CD4-positive, alpha-beta T cell (primary cell): Measurements from ENCODE around the gene CHI3L2. TPM values are rescaled to one million over a fixed set of nuclear protein-coding genes. Genes with fewer than 3 reads are reported as not detected.

Experiments
- ATAC-seq: fragments of 200-7000 bp; cut with Tn5 transposase; one replicate; pipeline ENCODE4 v1.10.0; 2022; ENCODE audit warnings: mild to moderate bottlenecking; ENCODE audit not compliant: poor library complexity
- CTCF ChIA-PET: fragments of 350-600 bp; sonication (Branson Sonifier 250); formaldehyde crosslinking; loops from one replicate; lab custom pipeline; 2021; ENCODE audit warnings: antibody characterized with exemption, inconsistent platforms; lab: Charles Lee
- POLR2A ChIA-PET: fragments of 350-600 bp; sonication (Branson Sonifier 250); formaldehyde crosslinking; loops from one replicate; lab custom pipeline; 2021; ENCODE audit warnings: antibody characterized with exemption, inconsistent platforms; lab: Charles Lee
- DNase-seq, 14 experiments: peaks; one replicate each; pipeline ENCODE4 v3.0.0-alpha.2; 2013 to 2020; ENCODE audit warnings: mixed read lengths in 2 of 14
- H3K27ac ChIP-seq, 2 donors: one replicate each; pipeline versions ENCODE4 v1.5.1 to v1.7.0; 2013; ENCODE audit warnings: low read length in 2 of 2, low read depth in 1 of 2, mild to moderate bottlenecking in 1 of 2
- H3K27me3 ChIP-seq, 2 experiments: 1 replicate in 1 of 2; 2 replicates in 1 of 2; pipeline versions ENCODE4 v1.6.1 to v1.7.0; 2013; ENCODE audit warnings: low read length in 2 of 2, control low read depth in 1 of 2, mild to moderate bottlenecking in 1 of 2, moderate library complexity in 1 of 2; ENCODE audit not compliant: insufficient read depth in 2 of 2, control insufficient read depth in 1 of 2
- H3K36me3 ChIP-seq: one replicate; pipeline ENCODE4 v1.6.1; 2013; ENCODE audit warnings: low read length, control low read depth; ENCODE audit not compliant: insufficient read depth
- H3K4me1 ChIP-seq: one replicate; pipeline ENCODE4 v1.6.1; 2013; ENCODE audit warnings: low read length, control low read depth; ENCODE audit not compliant: insufficient read depth
- H3K4me3 ChIP-seq: one replicate; pipeline ENCODE4 v1.5.1; 2013; ENCODE audit warnings: mild to moderate bottlenecking, low read length, moderate library complexity
- H3K9me3 ChIP-seq, 2 experiments: 1 replicate in 1 of 2; 2 replicates in 1 of 2; pipeline versions ENCODE4 v1.6.1 to v1.7.0; 2013; ENCODE audit warnings: low read length in 2 of 2, mild to moderate bottlenecking in 2 of 2, control low read depth in 1 of 2, moderate library complexity in 1 of 2; ENCODE audit not compliant: control insufficient read depth in 1 of 2, insufficient read depth in 1 of 2
- H3K27ac Mint-ChIP-seq: one replicate; pipeline ENCODE4 v1.8.0; 2020; ENCODE audit warnings: mixed read lengths
- H3K27me3 Mint-ChIP-seq: one replicate; pipeline ENCODE4 v1.8.0; 2021; ENCODE audit warnings: mixed read lengths
- H3K36me3 Mint-ChIP-seq: one replicate; pipeline ENCODE4 v1.8.0; 2021; ENCODE audit warnings: low read depth, mixed read lengths
- H3K4me1 Mint-ChIP-seq: one replicate; pipeline ENCODE4 v1.8.0; 2021; ENCODE audit warnings: low read depth, mixed read lengths
- H3K4me3 Mint-ChIP-seq: one replicate; pipeline ENCODE4 v1.8.0; 2020; ENCODE audit warnings: mild to moderate bottlenecking, mixed read lengths
- H3K9me3 Mint-ChIP-seq: one replicate; pipeline ENCODE4 v1.8.0; 2020; ENCODE audit warnings: mixed read lengths
- intact Hi-C, 2 experiments: fragments of 100-400 bp; cut with DNase I in 1 of 2; cut with micrococcal nuclease in 1 of 2; formaldehyde crosslinking; loops; one replicate each; pipeline versions ENCODE4 v1.15.1 to v1.9.0; 2023 to 2025; cut with DNase I, micrococcal nuclease
- total RNA-seq, 174 experiments: library from RNA in 2 of 174; stranded (reverse) in 2 of 174; gene quantifications; one replicate each; pipeline ENCODE4 v1.2.3 and lab custom pipeline; 2021 to 2026
- TF ChIP-seq, protein P1 (sequence below): fragments of 200-600 bp; IDR thresholded peaks from one replicate; pipeline ENCODE4 v1.8.0; 2022; ENCODE audit warnings: antibody characterized with exemption, mild to moderate bottlenecking

Gene CHI3L2
- total RNA-seq, 2 experiments from 2014 or later = 13.9 to 15.7 TPM

DNA sequence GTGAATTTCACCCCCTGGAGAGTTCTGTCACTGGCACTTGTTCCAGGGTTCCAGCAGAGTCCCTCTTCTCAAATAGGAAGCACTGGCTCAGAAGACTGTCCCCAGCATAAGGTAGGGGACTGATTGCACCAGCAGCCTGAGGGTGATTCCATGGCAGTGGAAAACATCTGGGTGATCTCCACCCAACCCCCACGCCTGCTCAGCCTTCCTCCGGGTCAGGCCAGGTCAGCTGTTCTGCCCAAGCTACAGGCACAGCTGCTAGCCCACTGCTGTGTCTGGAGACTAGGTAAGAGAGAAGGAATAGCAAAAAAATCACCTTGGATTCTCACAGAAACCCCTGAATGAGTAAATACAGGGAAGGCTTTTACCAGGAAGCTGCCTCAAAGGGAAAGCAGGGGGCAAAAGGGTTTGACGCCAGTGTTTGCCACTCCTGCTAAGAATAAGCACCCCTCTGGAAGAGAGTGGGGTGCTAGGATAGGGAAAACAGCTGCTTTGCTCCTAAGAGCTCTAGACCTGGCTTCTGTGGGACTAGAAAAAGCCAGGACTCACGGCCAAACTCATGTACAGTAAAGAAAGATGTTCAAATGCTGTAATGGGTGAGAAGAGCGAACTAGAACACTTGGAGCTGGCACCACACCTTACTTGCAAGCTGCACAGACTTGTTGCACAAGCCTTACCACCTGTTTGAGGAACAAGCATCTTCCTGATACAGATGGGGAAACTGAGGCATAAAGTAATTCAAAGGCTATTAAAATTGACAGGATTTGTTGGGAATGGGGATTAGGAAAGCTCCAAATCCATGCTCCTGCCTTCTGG, 26.0 kb upstream of the CHI3L2 start:
- no peaks in the 10 kb centered on the region for H3K27me3 ChIP-seq
- no peaks in the 10 kb centered on the region for H3K27me3 Mint-ChIP-seq
- POLR2A ChIA-PET = interaction anchor here (1.0 to 15.0 kb wide), 8 partner anchors 8 to 270 kb away, joined by 3 to 756 read pairs (median 7); partner anchors contain the start of genes CEPT1, CHI3L2 and DRAM2
- peaks cover 81% of the 10 kb centered on the region for H3K4me1 Mint-ChIP-seq
- H3K36me3 ChIP-seq = peaks cover 27% of the 10 kb centered on the region
- TF ChIP-seq, protein P1, sequence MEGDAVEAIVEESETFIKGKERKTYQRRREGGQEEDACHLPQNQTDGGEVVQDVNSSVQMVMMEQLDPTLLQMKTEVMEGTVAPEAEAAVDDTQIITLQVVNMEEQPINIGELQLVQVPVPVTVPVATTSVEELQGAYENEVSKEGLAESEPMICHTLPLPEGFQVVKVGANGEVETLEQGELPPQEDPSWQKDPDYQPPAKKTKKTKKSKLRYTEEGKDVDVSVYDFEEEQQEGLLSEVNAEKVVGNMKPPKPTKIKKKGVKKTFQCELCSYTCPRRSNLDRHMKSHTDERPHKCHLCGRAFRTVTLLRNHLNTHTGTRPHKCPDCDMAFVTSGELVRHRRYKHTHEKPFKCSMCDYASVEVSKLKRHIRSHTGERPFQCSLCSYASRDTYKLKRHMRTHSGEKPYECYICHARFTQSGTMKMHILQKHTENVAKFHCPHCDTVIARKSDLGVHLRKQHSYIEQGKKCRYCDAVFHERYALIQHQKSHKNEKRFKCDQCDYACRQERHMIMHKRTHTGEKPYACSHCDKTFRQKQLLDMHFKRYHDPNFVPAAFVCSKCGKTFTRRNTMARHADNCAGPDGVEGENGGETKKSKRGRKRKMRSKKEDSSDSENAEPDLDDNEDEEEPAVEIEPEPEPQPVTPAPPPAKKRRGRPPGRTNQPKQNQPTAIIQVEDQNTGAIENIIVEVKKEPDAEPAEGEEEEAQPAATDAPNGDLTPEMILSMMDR = no peak
- H3K4me1 ChIP-seq = peaks cover 72% of the 10 kb centered on the region
- H3K27ac ChIP-seq = peak overlapping the region; percentile 70 to 97
- H3K4me3 ChIP-seq = peak overlapping the region; percentile 79
- CTCF ChIA-PET = interaction anchor here (0.6 to 8.1 kb wide), 3 partner anchors 17 to 522 kb away, joined by 3 to 135 read pairs (median 3); no protein-coding TSS in a partner anchor
- ATAC-seq = no peak
- H3K9me3 ChIP-seq = no peaks in the 10 kb centered on the region
- H3K27ac Mint-ChIP-seq = peak overlapping the region; percentile 90
- intact Hi-C loops = loop anchor here in 1 of 2 experiments (2.0 to 10.0 kb wide), 3 partner anchors 21 to 577 kb away; no protein-coding TSS in a partner anchor
- H3K36me3 Mint-ChIP-seq = peaks cover 56% of the 10 kb centered on the region
- H3K9me3 Mint-ChIP-seq = no peaks in the 10 kb centered on the region
- peak in 1 of 14 experiments; percentile 32 for DNase-seq
- peak overlapping the region; percentile 99 for H3K4me3 Mint-ChIP-seq

DNA sequence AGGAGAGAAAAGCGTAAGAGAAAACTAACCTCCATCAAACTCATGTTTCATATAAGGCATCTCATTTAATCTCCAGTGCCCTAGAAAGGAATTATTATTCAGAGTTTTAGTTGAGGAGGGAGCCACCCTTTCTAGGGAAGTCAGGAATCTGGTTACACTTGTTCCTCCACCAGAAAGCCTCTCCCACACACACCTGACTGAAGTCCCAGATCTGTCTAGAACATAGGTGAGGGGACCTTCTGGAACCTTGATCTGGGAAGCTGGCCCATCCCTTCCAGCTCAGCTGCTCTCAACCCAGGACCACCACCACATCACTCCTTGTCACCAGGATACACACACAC, 25.2 kb upstream of the CHI3L2 start:
- peak overlapping the region; percentile 90 for H3K27ac Mint-ChIP-seq
- CTCF ChIA-PET = interaction anchor here (0.6 to 8.1 kb wide), 2 partner anchors 16 to 523 kb away, joined by 3 to 135 read pairs; no protein-coding TSS in a partner anchor
- no peaks in the 10 kb centered on the region for H3K9me3 Mint-ChIP-seq
- Histone ChIP-seq H3K27me3 (no peaks in the 10 kb centered on the region), H3K4me3 (peak overlapping the region; percentile 79), H3K27ac (peak overlapping the region; percentile 70 to 97), H3K36me3 (peaks cover 19% of the 10 kb centered on the region), H3K4me1 (peaks cover 64% of the 10 kb centered on the region), H3K9me3 (no peaks in the 10 kb centered on the region)
- TF ChIP-seq, protein P1 = no peak
- H3K4me3 Mint-ChIP-seq = peak overlapping the region; percentile 99
- POLR2A ChIA-PET = interaction anchor here (1.0 to 15.0 kb wide), 7 partner anchors 9 to 269 kb away, joined by 3 to 756 read pairs (median 10); partner anchors contain the start of genes CEPT1, CHI3L2 and DRAM2
- intact Hi-C loops = loop anchor here in 1 of 2 experiments (2.0 to 10.0 kb wide), 3 partner anchors 20 to 578 kb away; no protein-coding TSS in a partner anchor
- DNase-seq (no peak), ATAC-seq (no peak)
- H3K27me3 Mint-ChIP-seq = no peaks in the 10 kb centered on the region
- peaks cover 80% of the 10 kb centered on the region for H3K4me1 Mint-ChIP-seq
- H3K36me3 Mint-ChIP-seq = peaks cover 48% of the 10 kb centered on the region

DNA sequence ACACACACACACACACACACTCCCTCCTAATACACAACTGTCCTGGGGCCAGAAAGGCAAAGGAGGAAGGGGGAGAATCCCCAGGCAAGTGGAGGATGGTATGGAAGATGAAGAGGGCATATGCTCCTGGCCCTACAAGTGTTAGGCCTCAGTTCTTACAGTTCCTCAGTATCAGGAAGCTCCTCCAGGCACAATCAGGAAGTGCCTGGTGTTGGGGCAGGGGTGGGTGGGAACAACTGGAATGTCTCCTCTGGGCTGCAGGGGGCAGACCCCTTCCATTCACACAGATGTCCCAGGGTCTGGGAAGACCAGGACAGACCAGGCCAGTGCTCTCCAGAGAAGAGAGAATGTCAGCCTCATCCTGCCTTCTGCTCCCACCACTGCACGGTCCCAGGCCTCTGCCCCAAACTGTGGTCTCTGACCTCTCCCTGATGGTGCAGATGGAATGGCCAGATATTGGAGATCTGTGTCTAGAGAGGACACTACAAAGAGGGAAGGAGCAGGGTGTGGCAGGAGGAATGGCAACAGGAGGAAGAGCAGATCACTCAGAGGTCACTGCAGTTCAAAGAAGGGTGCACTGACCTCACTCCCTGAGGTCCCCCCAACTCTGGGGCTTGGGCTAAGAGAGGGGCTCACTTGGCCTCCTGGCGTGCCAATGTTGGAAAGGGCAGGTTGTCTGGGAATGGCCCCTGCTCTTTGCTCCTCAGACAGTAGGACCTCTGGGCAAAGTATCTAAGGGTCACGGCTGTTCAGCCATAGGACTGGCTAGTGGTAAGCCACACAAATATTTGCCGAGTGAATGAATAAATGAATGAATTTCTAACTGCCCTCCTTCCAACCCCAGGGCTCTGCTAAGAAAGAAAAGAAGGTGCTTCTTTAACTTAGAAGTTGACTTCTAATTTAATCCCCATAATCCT, 24.5 kb upstream of the CHI3L2 start:
- TF ChIP-seq, protein P1 = no peak
- no peaks in the 10 kb centered on the region for H3K27me3 Mint-ChIP-seq
- peak in 1 of 14 experiments; percentile 7 for DNase-seq

More for the DNA sequence above, 24.5 kb upstream of the CHI3L2 start:
- Mint-ChIP-seq H3K4me1 (peaks cover 80% of the 10 kb centered on the region), H3K36me3 (peaks cover 41% of the 10 kb centered on the region), H3K9me3 (no peaks in the 10 kb centered on the region), H3K27ac (peak overlapping the region; percentile 90), H3K4me3 (peak overlapping the region; percentile 99)
- H3K9me3 ChIP-seq = no peaks in the 10 kb centered on the region
- peak overlapping the region; percentile 70 to 97 for H3K27ac ChIP-seq
- ChIA-PET POLR2A (interaction anchor here (0.9 to 15.0 kb wide), 12 partner anchors 8 to 268 kb away, joined by 3 to 756 read pairs (median 4); partner anchors contain the start of genes CEPT1, CHI3L2 and DRAM2), CTCF (interaction anchor here (1.1 to 8.1 kb wide), 3 partner anchors 16 to 144 kb away, joined by 3 to 135 read pairs (median 9); no protein-coding TSS in a partner anchor)
- H3K36me3 ChIP-seq = peaks cover 12% of the 10 kb centered on the region
- intact Hi-C loops = loop anchor here in 1 of 2 experiments (2.0 to 10.0 kb wide), 3 partner anchors 20 to 578 kb away; no protein-coding TSS in a partner anchor
- ATAC-seq = no peak
- H3K4me1 ChIP-seq = peaks cover 57% of the 10 kb centered on the region
- H3K27me3 ChIP-seq = no peaks in the 10 kb centered on the region
- peak overlapping the region; percentile 79 for H3K4me3 ChIP-seq
